HFFc6 (cell line): ENCODE results near the gene RELN. TPM values are rescaled to one million over a fixed set of nuclear protein-coding genes. Genes with fewer than 3 reads are reported as not detected.

Experiments used
- DNase-seq: peaks from one replicate; pipeline ENCODE4 v3.0.0-alpha.2; 2018
- H3K27ac Mint-ChIP-seq: 2 replicates; pipeline ENCODE4 v1.8.0; 2020; ENCODE audit warnings: mild to moderate bottlenecking, mixed read lengths
- H3K27me3 Mint-ChIP-seq: 2 replicates; pipeline ENCODE4 v1.8.0; 2021; ENCODE audit warnings: mild to moderate bottlenecking, moderate library complexity, mixed read lengths; ENCODE audit not compliant: insufficient read depth
- H3K36me3 Mint-ChIP-seq: 2 replicates; pipeline ENCODE4 v1.8.0; 2021; ENCODE audit warnings: low read depth, mixed read lengths
- H3K4me1 Mint-ChIP-seq: 2 replicates; pipeline ENCODE4 v1.8.0; 2020; ENCODE audit warnings: low read depth, mixed read lengths
- H3K4me3 Mint-ChIP-seq: 2 replicates; pipeline ENCODE4 v1.8.0; 2020; ENCODE audit warnings: mild to moderate bottlenecking, moderate library complexity, mixed read lengths
- H3K9me3 Mint-ChIP-seq: 2 replicates; pipeline ENCODE4 v1.8.0; 2020; ENCODE audit warnings: mild to moderate bottlenecking, mixed read lengths
- CTCF ChIP-seq: fragments of 200-600 bp; sonication (generic); IDR thresholded peaks from 2 replicates; pipeline ENCODE4 v1.5.0; 2021; ENCODE audit warnings: antibody characterized with exemption, mild to moderate bottlenecking
- total RNA-seq, 6 experiments: library from RNA; stranded (reverse); fragmentation: NEBNext Ultra II Directional; extraction: Animal tissue kit (Norgen Biotek cat#: 25700); gene quantifications; 2 replicates in 1 of 6; 3 replicates in 5 of 6; pipeline ENCODE4 v1.2.3, GENCODE V29; 2021

Gene RELN
- total RNA-seq, 6 experiments from 2014 or later = 0.02 to 0.24 (median 0.03) TPM

DNA sequence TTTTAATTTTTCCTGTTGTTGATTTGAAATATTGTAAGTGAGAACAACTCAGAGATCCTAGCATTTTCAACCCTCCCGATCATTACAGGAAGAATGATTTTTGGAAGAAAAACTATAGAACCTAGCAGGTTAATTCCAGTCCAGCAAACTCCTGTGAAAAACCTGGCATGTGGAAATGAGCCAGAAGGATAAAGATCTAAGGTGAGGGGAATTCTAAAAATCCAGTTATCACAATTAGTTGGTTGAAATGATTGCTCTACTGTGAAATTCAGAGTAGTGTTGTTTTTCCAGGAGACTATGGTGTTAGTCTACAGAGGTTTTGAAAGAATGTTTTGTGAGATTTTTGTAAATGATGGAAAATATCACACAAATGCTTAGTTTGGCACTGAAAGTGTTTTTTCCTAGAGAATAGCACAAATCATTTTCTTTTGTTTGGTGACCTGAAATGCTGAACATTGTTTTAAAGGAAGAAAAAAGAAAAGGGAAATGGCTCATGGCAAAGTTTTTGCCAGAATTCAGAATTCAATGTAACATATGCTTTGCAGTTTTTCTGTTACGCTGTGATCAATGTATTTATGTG lies 391.0 kb downstream of the RELN start:
- peaks cover 11% of the 10 kb centered on the region for H3K4me1 Mint-ChIP-seq
- DNase-seq = no peak
- TF ChIP-seq CTCF = no peak
- peaks cover 12% of the 10 kb centered on the region for H3K27me3 Mint-ChIP-seq
- H3K9me3 Mint-ChIP-seq = no peaks in the 10 kb centered on the region
- no peaks in the 10 kb centered on the region for H3K36me3 Mint-ChIP-seq
- no peak overlapping the region for H3K27ac Mint-ChIP-seq
- H3K4me3 Mint-ChIP-seq = no peak overlapping the region

DNA sequence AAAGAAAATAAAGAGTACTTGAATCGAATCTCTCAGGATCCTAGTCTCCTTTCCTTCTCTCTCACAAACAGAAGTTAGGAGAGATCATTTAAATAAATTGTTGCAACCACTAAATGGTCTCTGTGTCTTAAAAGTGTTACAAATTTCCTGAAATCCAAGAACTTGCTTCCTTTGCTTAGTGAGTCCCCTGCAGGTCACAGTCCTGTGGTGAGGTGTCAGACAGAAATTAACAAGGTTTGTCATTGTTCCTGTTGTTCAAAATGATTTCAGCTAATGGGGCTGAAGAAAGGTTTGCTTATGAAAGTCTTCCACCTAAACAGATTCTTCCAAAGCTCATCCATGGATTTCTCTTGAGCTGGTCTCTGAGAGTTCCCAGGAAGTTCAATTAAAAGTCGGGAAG lies 391.9 kb downstream of the RELN start:
- no peak for DNase-seq
- Mint-ChIP-seq H3K27ac (no peak overlapping the region), H3K4me3 (no peak overlapping the region), H3K4me1 (peaks cover 13% of the 10 kb centered on the region), H3K9me3 (no peaks in the 10 kb centered on the region), H3K27me3 (peaks cover 12% of the 10 kb centered on the region), H3K36me3 (no peaks in the 10 kb centered on the region)
- no peak for TF ChIP-seq CTCF

GRCh38 chr7:103594186-103594585 lies 395.3 kb downstream of the RELN start:
- DNase-seq = no peak
- H3K27me3 Mint-ChIP-seq = peaks cover 10% of the 10 kb centered on the region; the same call in 1 of the 2 replicates
- peak overlapping the region; percentile 37; the same call in 1 of the 2 replicates for H3K4me3 Mint-ChIP-seq

GRCh38 chr7:103593691-103594090 lies 395.8 kb downstream of the RELN start:
- peak overlapping the region; percentile 37; the same call in 1 of the 2 replicates for H3K4me3 Mint-ChIP-seq
- H3K27me3 Mint-ChIP-seq = peaks cover 10% of the 10 kb centered on the region; the same call in 1 of the 2 replicates
- H3K9me3 Mint-ChIP-seq = no peaks in the 10 kb centered on the region
- peak; percentile 19 for DNase-seq
- no peak for TF ChIP-seq CTCF
- H3K36me3 Mint-ChIP-seq = peaks cover 4% of the 10 kb centered on the region; the same call in 1 of the 2 replicates
- H3K27ac Mint-ChIP-seq = no peak overlapping the region
- H3K4me1 Mint-ChIP-seq = peaks cover 13% of the 10 kb centered on the region

More at GRCh38 chr7:103594186-103594585, 395.3 kb downstream of the RELN start:
- TF ChIP-seq CTCF = no peak
- Mint-ChIP-seq H3K4me1 (peaks cover 13% of the 10 kb centered on the region), H3K27ac (no peak overlapping the region), H3K36me3 (peaks cover 4% of the 10 kb centered on the region; the same call in 1 of the 2 replicates), H3K9me3 (no peaks in the 10 kb centered on the region)

DNA sequence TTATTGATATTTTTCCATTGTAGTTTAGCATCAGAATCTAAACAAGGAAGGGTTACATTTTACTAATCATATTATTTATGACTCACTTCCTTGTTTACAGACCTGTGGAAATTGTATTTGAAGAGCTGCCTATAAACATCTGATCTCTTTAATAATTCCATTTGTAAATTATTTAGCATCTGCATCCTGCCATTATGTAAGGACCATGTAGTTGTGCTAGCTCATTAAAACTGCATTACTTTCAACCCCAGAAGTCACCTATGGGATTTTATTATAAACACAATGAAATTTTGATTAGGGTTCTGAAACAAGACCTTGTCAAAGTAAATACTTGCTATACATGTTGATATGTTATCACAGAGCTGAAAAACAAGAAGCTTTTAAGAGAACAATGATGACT lies 396.6 kb downstream of the RELN start:
- no peak for DNase-seq
- Mint-ChIP-seq H3K36me3 (peaks cover 4% of the 10 kb centered on the region; the same call in 1 of the 2 replicates), H3K4me1 (peaks cover 13% of the 10 kb centered on the region), H3K27me3 (peaks cover 10% of the 10 kb centered on the region; the same call in 1 of the 2 replicates), H3K4me3 (no peak overlapping the region), H3K9me3 (no peaks in the 10 kb centered on the region), H3K27ac (no peak overlapping the region)
- TF ChIP-seq CTCF = no peak
